HEK293 (cell line): Measurements from ENCODE around the gene LDLRAD4.

Experiments used
- CTCF ChIA-PET: fragments of 350-600 bp; formaldehyde crosslinking; extraction: SDS; loops from one replicate; lab custom pipeline; 2021; ENCODE audit warnings: antibody characterized with exemption; lab: Yijun Ruan, JAX
- POLR2A ChIA-PET: fragments of 300-600 bp; formaldehyde crosslinking; extraction: SDS; loops from one replicate; lab custom pipeline; 2020; ENCODE audit warnings: antibody characterized with exemption, inconsistent platforms; lab: Yijun Ruan, JAX
- H3K27ac ChIP-seq: fragments of 200-500 bp; sonication (Bioruptor generic); 2 replicates; pipeline ENCODE4 v1.5.1; 2014; ENCODE audit warnings: low read depth, low read length, control low read depth, inconsistent platforms; ENCODE audit errors: extremely low read depth
- H3K36me3 ChIP-seq, 2 experiments: fragments of 200-500 bp in 1 of 2; sonication (Bioruptor generic) in 1 of 2; 1 replicate in 1 of 2; 2 replicates in 1 of 2; pipeline ENCODE4 v1.5.1; 2014 to 2017; ENCODE audit warnings: inconsistent platforms in 2 of 2, low read length in 2 of 2; ENCODE audit not compliant: control insufficient read depth in 2 of 2, insufficient read depth in 1 of 2
- H3K4me1 ChIP-seq: fragments of 200-500 bp; sonication (Bioruptor generic); 2 replicates; pipeline ENCODE4 v1.5.1; 2014; ENCODE audit warnings: mild to moderate bottlenecking, low read length, inconsistent platforms; ENCODE audit not compliant: control insufficient read depth, insufficient read depth
- H3K4me3 ChIP-seq: 2 replicates; pipeline ENCODE4 v1.5.1; 2011; ENCODE audit warnings: low read depth, mild to moderate bottlenecking, control low read depth, low read length, moderate library complexity
- H3K9me3 ChIP-seq: fragments of 200-500 bp; sonication (Bioruptor generic); 2 replicates; pipeline ENCODE4 v1.5.1; 2014; ENCODE audit warnings: low read depth, low read length, inconsistent platforms; ENCODE audit not compliant: control insufficient read depth, insufficient read depth
- IKZF3 ChIP-seq: fragments of 450-650 bp; IDR thresholded peaks from 2 replicates; pipeline ENCODE4 v1.5.0; 2018; ENCODE audit warnings: missing biosample characterization, mild to moderate bottlenecking, missing genetic modification characterization, moderate library complexity
- PRDM6 ChIP-seq: fragments of 450-650 bp; formaldehyde crosslinking; IDR thresholded peaks from 2 replicates; pipeline ENCODE4 v1.5.1; 2017; ENCODE audit warnings: missing biosample characterization, missing genetic modification characterization
- TSHZ1 ChIP-seq: fragments of 450-650 bp; formaldehyde crosslinking; IDR thresholded peaks from 2 replicates; pipeline ENCODE4 v1.5.1; 2016; ENCODE audit warnings: missing biosample characterization, missing genetic modification characterization, borderline replicate concordance
- ZBTB49 ChIP-seq: fragments of 450-650 bp; formaldehyde crosslinking; IDR thresholded peaks from 2 replicates; pipeline ENCODE4 v1.5.1; 2016; ENCODE audit warnings: missing biosample characterization, missing genetic modification characterization, low read depth
- ZNF223 ChIP-seq: fragments of 450-650 bp; formaldehyde crosslinking; IDR thresholded peaks from 2 replicates; pipeline ENCODE4 v1.5.1; 2016; ENCODE audit warnings: missing biosample characterization, missing genetic modification characterization
- ZNF239 ChIP-seq: fragments of 450-650 bp; formaldehyde crosslinking; IDR thresholded peaks from 2 replicates; pipeline ENCODE4 v1.5.1; 2016; ENCODE audit warnings: missing biosample characterization, missing genetic modification characterization
- ZNF248 ChIP-seq: fragments of 450-650 bp; formaldehyde crosslinking; IDR thresholded peaks from 2 replicates; pipeline ENCODE4 v1.5.1; 2017; ENCODE audit warnings: missing biosample characterization, missing genetic modification characterization
- ZNF335 ChIP-seq: fragments of 450-650 bp; formaldehyde crosslinking; conservative IDR thresholded peaks from 2 replicates; pipeline ENCODE4 v1.5.1; 2016; ENCODE audit warnings: missing biosample characterization, missing genetic modification characterization
- ZNF510 ChIP-seq: fragments of 450-650 bp; formaldehyde crosslinking; IDR thresholded peaks from 2 replicates; pipeline ENCODE4 v1.5.1; 2018; ENCODE audit warnings: mild to moderate bottlenecking, missing genetic modification characterization, missing biosample characterization; ENCODE audit not compliant: insufficient replicate concordance
- ZNF548 ChIP-seq: fragments of 450-650 bp; formaldehyde crosslinking; IDR thresholded peaks from 2 replicates; pipeline ENCODE4 v1.5.1; 2016; ENCODE audit warnings: missing biosample characterization, missing genetic modification characterization
- ZNF585B ChIP-seq: fragments of 450-650 bp; formaldehyde crosslinking; IDR thresholded peaks from 2 replicates; pipeline ENCODE4 v1.5.1; 2016; ENCODE audit warnings: missing biosample characterization, missing genetic modification characterization
- ZNF610 ChIP-seq: fragments of 450-650 bp; formaldehyde crosslinking; IDR thresholded peaks from 2 replicates; pipeline ENCODE4 v1.5.1; 2016; ENCODE audit warnings: missing biosample characterization, missing genetic modification characterization, borderline replicate concordance
- ZNF626 ChIP-seq: fragments of 450-650 bp; sonication (Bioruptor Pico); formaldehyde crosslinking; IDR thresholded peaks from 2 replicates; pipeline ENCODE4 v1.5.1; 2018; ENCODE audit warnings: missing biosample characterization, missing genetic modification characterization, inconsistent platforms
- ZSCAN23 ChIP-seq: fragments of 450-650 bp; formaldehyde crosslinking; IDR thresholded peaks from 2 replicates; pipeline ENCODE4 v1.5.1; 2016; ENCODE audit warnings: missing biosample characterization, missing genetic modification characterization
- TF ChIP-seq, protein P1 (sequence below): fragments of 450-650 bp; formaldehyde crosslinking; IDR thresholded peaks from 2 replicates; pipeline ENCODE4 v1.5.1; 2016; ENCODE audit warnings: missing biosample characterization, missing genetic modification characterization
- TF ChIP-seq, protein P2 (sequence below): fragments of 450-650 bp; formaldehyde crosslinking; IDR thresholded peaks from 2 replicates; pipeline ENCODE4 v1.5.1; 2016; ENCODE audit warnings: missing biosample characterization, missing genetic modification characterization

The LDLRAD4 gene

DNA sequence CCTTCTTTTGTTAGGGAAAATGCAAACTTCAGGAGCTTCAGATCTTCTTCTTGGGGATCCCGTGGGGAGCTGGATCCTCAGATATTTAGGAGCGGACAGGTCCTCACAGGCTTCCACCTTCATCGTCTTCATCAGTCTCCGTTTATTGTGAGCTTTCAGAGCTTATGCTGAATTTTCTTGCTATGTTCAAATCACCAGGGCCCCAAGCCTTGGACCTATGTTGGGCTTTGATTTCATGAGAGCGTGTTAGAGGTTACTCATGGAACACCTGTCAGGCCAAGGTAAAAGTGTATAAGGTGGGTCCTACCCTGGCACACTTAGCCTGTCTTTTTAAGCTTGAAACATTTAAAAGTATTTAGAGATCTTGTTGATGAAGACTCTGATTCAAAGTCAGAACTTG, 294.9 kb downstream of the LDLRAD4 start (continued):
- no peak for TF ChIP-seq TSHZ1
- TF ChIP-seq ZNF248 (tag by site-specific recombination), result no peak
- TF ChIP-seq IKZF3 (tag by site-specific recombination), result no peak
- no peak for TF ChIP-seq ZNF335 (tag by site-specific recombination)
- TF ChIP-seq ZNF510, result no peak
- TF ChIP-seq ZNF548, result no peak
- TF ChIP-seq, all 188 proteins: peak for 0

DNA sequence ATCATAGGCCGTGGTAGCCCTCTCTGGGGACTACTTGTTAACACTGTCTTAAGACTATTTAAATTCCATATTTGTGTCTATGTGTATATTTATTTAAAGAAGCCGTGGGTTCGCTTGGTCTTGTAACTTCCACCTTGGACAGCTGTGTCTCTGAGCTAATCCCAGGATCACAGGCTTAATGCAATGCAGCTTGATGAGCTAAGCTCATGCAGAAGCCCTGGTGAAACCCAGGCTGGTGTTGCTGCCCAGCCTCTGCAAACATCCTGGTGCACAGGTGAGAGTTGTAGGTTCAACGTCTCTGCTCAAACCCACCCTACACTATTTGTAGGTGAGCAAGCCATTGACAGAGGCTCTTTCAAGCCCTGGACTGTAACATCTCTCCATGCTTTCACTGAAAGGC, 296.0 kb downstream of the LDLRAD4 start:
- CTCF ChIA-PET, result interaction anchor here (0.6 to 1.1 kb wide), 2 partner anchors 20 to 298 kb away, joined by 3 to 5 read pairs; no protein-coding TSS in a partner anchor
- H3K4me3 ChIP-seq, result no peak overlapping the region
- no peak for TF ChIP-seq ZNF223 (tag by site-specific recombination)
- TF ChIP-seq ZNF585B (tag by site-specific recombination), result no peak
- TF ChIP-seq ZNF239 (tag by site-specific recombination), result no peak
- no peak for TF ChIP-seq ZSCAN23 (tag by site-specific recombination)
- no peak for TF ChIP-seq ZNF610
- TF ChIP-seq ZNF626 (tag by site-specific recombination), result no peak
- TF ChIP-seq, protein P1, sequence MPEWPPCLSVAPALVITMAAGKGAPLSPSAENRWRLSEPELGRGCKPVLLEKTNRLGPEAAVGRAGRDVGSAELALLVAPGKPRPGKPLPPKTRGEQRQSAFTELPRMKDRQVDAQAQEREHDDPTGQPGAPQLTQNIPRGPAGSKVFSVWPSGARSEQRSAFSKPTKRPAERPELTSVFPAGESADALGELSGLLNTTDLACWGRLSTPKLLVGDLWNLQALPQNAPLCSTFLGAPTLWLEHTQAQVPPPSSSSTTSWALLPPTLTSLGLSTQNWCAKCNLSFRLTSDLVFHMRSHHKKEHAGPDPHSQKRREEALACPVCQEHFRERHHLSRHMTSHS, result no peak
- TF ChIP-seq PRDM6 (tag by site-specific recombination), result no peak
- TF ChIP-seq, protein P2, sequence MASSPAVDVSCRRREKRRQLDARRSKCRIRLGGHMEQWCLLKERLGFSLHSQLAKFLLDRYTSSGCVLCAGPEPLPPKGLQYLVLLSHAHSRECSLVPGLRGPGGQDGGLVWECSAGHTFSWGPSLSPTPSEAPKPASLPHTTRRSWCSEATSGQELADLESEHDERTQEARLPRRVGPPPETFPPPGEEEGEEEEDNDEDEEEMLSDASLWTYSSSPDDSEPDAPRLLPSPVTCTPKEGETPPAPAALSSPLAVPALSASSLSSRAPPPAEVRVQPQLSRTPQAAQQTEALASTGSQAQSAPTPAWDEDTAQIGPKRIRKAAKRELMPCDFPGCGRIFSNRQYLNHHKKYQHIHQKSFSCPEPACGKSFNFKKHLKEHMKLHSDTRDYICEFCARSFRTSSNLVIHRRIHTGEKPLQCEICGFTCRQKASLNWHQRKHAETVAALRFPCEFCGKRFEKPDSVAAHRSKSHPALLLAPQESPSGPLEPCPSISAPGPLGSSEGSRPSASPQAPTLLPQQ (tag by site-specific recombination), result no peak
- TF ChIP-seq ZBTB49 (tag by site-specific recombination), result no peak
- TF ChIP-seq, all 188 proteins: peak for 0
- no peaks in the 10 kb centered on the region for H3K9me3 ChIP-seq
- peaks cover 3% of the 10 kb centered on the region for H3K4me1 ChIP-seq
- no peak overlapping the region for H3K27ac ChIP-seq
- POLR2A ChIA-PET, result no interaction called here
- no peaks in the 10 kb centered on the region for H3K36me3 ChIP-seq
